Type B pancreatic cell (in vitro differentiated cells): Measurements from ENCODE around the gene LVRN. TPM values are rescaled to one million over a fixed set of nuclear protein-coding genes. Genes with fewer than 3 reads are reported as not detected.

Source experiments
- DNase-seq: peaks from one replicate; pipeline ENCODE4 v3.0.0; 2021; ENCODE audit warnings: mixed read lengths; ENCODE audit not compliant: unreplicated experiment; ENCODE audit errors: extremely low spot score
- H3K27ac Mint-ChIP-seq: 2 replicates; pipeline ENCODE4 v1.8.0; 2021; ENCODE audit warnings: mild to moderate bottlenecking, mixed read lengths
- H3K27me3 Mint-ChIP-seq: 2 replicates; pipeline ENCODE4 v1.8.0; 2021; ENCODE audit warnings: mixed read lengths
- H3K36me3 Mint-ChIP-seq: 2 replicates; pipeline ENCODE4 v1.8.0; 2021; ENCODE audit warnings: mixed read lengths
- H3K4me1 Mint-ChIP-seq: one replicate; pipeline ENCODE4 v1.8.0; 2021; ENCODE audit warnings: mixed read lengths; ENCODE audit not compliant: unreplicated experiment
- H3K4me3 Mint-ChIP-seq: 2 replicates; pipeline ENCODE4 v1.8.0; 2021; ENCODE audit warnings: mild to moderate bottlenecking, mixed read lengths
- H3K9me3 Mint-ChIP-seq: 2 replicates; pipeline ENCODE4 v1.8.0; 2021; ENCODE audit warnings: mixed read lengths
- total RNA-seq: library from RNA; stranded (reverse); gene quantifications from 2 replicates; pipeline ENCODE4 v1.2.1, GENCODE V29; 2021; ENCODE audit warnings: low replicate concordance
- TF ChIP-seq, protein P1 (sequence below): fragments of 200-600 bp; sonication (generic); conservative IDR thresholded peaks from 2 replicates; pipeline ENCODE4 v1.5.0; 2021; ENCODE audit warnings: antibody characterized with exemption, mild to moderate bottlenecking

LVRN gene
- total RNA-seq, 1 donor from 2014 or later, result 0.19 TPM

DNA sequence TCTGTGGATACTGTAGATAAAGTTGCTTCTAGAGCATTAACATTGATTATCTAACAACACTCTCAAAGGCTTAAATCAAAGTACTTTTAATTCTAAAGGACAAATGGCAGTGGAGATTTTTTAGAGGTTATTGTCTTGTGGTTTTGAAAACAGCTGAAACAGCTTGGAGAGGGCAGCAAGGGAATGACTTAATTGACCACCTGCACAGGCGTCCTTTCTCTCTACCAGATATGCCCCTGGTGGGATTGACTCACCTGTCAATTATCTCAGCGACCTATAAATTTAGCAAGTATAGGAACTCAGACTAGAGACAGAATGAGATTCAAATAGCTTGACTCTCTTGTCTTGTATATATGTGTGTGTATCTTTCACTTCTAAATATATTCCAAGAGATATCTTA lies 83.5 kb downstream of the LVRN start:
- no peaks in the 10 kb centered on the region for H3K27me3 Mint-ChIP-seq
- no peaks in the 10 kb centered on the region for H3K9me3 Mint-ChIP-seq
- no peak for DNase-seq
- TF ChIP-seq, protein P1, sequence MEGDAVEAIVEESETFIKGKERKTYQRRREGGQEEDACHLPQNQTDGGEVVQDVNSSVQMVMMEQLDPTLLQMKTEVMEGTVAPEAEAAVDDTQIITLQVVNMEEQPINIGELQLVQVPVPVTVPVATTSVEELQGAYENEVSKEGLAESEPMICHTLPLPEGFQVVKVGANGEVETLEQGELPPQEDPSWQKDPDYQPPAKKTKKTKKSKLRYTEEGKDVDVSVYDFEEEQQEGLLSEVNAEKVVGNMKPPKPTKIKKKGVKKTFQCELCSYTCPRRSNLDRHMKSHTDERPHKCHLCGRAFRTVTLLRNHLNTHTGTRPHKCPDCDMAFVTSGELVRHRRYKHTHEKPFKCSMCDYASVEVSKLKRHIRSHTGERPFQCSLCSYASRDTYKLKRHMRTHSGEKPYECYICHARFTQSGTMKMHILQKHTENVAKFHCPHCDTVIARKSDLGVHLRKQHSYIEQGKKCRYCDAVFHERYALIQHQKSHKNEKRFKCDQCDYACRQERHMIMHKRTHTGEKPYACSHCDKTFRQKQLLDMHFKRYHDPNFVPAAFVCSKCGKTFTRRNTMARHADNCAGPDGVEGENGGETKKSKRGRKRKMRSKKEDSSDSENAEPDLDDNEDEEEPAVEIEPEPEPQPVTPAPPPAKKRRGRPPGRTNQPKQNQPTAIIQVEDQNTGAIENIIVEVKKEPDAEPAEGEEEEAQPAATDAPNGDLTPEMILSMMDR, result no peak
- no peak overlapping the region for H3K4me3 Mint-ChIP-seq
- no peaks in the 10 kb centered on the region for H3K36me3 Mint-ChIP-seq
- no peak overlapping the region for H3K27ac Mint-ChIP-seq
- H3K4me1 Mint-ChIP-seq, result no peaks in the 10 kb centered on the region

DNA sequence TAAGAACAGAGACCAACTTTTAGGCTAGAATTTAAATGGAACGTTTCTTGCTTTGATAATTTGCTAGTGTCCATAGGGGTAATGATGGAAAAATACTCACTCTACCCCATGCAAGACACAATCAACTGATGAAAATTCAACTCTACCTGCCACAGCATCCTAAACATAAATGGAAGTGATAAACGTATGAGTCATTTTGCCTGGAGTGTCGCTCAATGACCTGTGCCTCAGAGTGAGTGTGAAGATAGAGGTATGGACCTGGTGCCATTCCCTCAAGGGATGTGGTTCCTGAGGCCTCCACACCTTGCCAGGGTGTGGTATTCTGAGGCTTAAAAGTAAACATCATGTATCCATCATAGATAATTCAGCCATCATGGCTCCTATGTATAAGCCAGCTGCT lies 84.0 kb downstream of the LVRN start:
- H3K36me3 Mint-ChIP-seq, result no peaks in the 10 kb centered on the region
- H3K4me3 Mint-ChIP-seq, result no peak overlapping the region
- H3K27me3 Mint-ChIP-seq, result no peaks in the 10 kb centered on the region
- H3K27ac Mint-ChIP-seq, result no peak overlapping the region
- TF ChIP-seq, protein P1, result no peak
- no peak for DNase-seq
- H3K9me3 Mint-ChIP-seq, result no peaks in the 10 kb centered on the region
- no peaks in the 10 kb centered on the region for H3K4me1 Mint-ChIP-seq

DNA sequence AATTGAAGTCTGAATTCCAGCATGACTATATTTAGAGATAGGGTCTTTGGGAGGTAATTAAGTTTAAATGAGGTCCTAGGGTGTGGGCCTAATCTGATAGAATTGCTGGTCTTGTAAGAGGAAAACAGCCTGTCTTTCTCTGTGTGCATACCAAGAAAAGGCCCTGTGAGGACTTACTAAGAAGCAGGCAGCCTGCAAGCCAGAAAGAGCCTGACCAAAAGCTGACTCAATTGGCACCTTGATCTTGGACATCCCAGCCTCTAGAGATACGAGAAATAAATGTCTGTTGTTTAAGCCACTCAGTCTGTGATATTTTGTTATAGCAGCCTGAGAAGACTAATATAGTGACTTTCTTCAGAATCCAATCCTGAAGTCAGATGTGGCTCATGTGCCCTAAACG lies 84.5 kb downstream of the LVRN start:
- no peaks in the 10 kb centered on the region for H3K36me3 Mint-ChIP-seq
- no peaks in the 10 kb centered on the region for H3K4me1 Mint-ChIP-seq
- H3K9me3 Mint-ChIP-seq, result no peaks in the 10 kb centered on the region
- no peak overlapping the region for H3K4me3 Mint-ChIP-seq
- DNase-seq, result no peak
- H3K27me3 Mint-ChIP-seq, result no peaks in the 10 kb centered on the region
- no peak overlapping the region for H3K27ac Mint-ChIP-seq
- TF ChIP-seq, protein P1, result no peak

DNA sequence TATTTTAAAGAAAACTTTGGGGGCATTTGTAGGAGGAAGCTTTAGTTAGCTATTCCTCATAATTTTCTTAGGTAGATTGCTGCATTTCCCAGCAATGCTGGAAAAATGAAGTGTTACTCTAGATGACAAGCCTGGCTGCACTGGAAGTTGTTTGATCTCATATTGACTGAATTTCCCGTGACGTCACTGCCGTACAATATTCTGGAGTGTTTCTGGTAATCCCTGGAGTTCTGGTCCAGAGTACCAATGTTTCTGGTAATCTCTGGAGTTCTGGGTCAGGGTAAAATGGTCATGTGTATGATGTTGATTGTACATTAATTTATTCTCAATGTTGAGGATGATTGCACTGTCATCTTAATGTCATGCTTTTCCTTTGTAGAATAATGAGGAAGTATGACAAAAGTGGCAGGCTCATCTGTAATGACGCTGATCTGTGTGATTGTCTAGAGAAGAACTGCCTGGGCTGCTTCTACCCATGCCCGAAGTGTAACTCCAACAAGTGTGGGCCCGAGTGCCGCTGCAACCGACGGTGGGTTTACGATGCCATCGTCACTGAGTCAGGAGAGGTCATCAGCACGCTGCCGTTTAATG lies 96.2 kb downstream of the LVRN start:
- no peaks in the 10 kb centered on the region for H3K36me3 Mint-ChIP-seq
- peaks cover 4% of the 10 kb centered on the region for H3K27me3 Mint-ChIP-seq
- no peak overlapping the region for H3K27ac Mint-ChIP-seq
- DNase-seq, result no peak
- no peaks in the 10 kb centered on the region for H3K4me1 Mint-ChIP-seq
- H3K9me3 Mint-ChIP-seq, result no peaks in the 10 kb centered on the region
- H3K4me3 Mint-ChIP-seq, result no peak overlapping the region
- TF ChIP-seq, protein P1, result no peak

DNA sequence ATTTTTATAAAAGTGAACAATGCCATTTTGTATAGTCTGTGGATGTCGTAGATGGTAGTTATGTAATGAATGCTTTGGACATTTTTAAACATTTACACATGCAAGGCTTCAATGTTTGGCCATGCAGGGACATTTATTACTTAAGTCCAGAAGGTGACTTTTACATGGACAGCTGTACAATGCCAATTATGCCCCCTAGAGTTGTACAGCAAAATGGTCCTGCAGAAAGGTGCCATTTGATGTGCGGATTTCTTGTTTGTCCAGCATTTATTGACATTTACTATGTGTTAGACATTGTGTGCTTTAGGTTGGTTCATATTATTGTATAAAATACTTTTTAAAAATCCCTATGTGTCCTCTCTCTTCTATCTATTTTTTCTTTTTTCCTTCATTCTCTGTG lies 100.1 kb downstream of the LVRN start:
- Mint-ChIP-seq H3K36me3 (no peaks in the 10 kb centered on the region), H3K4me3 (no peak overlapping the region), H3K4me1 (no peaks in the 10 kb centered on the region), H3K9me3 (no peaks in the 10 kb centered on the region), H3K27me3 (no peaks in the 10 kb centered on the region), H3K27ac (no peak overlapping the region)
- TF ChIP-seq, protein P1, result no peak
- DNase-seq, result no peak

DNA sequence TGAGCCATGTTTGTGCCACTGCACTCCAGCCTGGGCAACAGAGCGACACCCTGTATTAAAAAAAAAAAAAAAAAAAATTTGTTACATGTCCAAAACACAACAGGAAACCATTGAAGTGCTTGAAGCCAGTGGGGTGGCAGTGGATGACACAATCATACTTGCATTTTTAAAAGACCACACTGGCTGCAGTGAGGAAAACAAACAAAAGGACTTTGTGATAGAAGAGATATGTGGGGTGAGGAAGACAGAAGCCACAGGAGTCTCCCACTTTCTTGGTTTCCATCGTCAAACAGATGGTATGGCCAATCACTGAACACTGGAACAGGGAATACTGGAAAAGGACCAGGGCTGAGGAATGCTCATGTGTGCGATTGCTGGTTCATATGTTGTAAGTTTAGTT lies 101.7 kb downstream of the LVRN start:
- Mint-ChIP-seq H3K27me3 (no peaks in the 10 kb centered on the region), H3K4me3 (no peak overlapping the region)

More for the DNA sequence above, 101.7 kb downstream of the LVRN start:
- no peaks in the 10 kb centered on the region for H3K36me3 Mint-ChIP-seq
- no peak for DNase-seq
- H3K4me1 Mint-ChIP-seq, result no peaks in the 10 kb centered on the region
- no peak overlapping the region for H3K27ac Mint-ChIP-seq
- H3K9me3 Mint-ChIP-seq, result no peaks in the 10 kb centered on the region
- TF ChIP-seq, protein P1, result no peak
